Skeletal muscle cell (primary cell): ENCODE data around the gene BZW2.
"Not testable (repeated sequence)": the region's sequence is repeated elsewhere in the genome, so short reads cannot be mapped to it uniquely, and the experiment has no call there.

Experiments used
- DNase-seq: peaks from one replicate; pipeline ENCODE4 v3.0.0-alpha.2; 2010; ENCODE audit warnings: low read depth
- H3K4me3 ChIP-seq: 2 replicates; pipeline ENCODE4 v1.5.1; 2011; ENCODE audit warnings: low read depth, mild to moderate bottlenecking, control low read depth, low read length, moderate library complexity

The BZW2 gene

DNA sequence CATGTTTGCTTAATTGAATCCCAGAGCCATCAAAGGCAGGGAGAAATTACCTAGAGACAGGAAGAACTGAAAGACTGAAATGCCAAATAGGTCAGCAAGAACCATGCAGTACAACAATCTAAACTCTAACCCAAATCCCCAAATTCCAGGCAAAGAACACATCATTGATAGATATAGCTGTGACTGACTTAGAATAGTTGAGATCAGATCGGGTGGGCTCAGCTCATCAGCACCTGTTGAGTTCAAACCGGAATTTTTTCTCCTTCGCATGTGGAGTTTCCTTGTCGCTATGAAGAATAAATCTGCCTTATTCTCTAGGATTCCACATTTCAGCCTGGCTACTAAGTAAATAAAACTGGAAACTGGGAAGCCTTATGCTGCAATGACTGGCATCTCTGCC is 1.8 kb upstream of the BZW2 start:
- DNase-seq: no peak
- peak overlapping the region; percentile 77 for H3K4me3 ChIP-seq

DNA sequence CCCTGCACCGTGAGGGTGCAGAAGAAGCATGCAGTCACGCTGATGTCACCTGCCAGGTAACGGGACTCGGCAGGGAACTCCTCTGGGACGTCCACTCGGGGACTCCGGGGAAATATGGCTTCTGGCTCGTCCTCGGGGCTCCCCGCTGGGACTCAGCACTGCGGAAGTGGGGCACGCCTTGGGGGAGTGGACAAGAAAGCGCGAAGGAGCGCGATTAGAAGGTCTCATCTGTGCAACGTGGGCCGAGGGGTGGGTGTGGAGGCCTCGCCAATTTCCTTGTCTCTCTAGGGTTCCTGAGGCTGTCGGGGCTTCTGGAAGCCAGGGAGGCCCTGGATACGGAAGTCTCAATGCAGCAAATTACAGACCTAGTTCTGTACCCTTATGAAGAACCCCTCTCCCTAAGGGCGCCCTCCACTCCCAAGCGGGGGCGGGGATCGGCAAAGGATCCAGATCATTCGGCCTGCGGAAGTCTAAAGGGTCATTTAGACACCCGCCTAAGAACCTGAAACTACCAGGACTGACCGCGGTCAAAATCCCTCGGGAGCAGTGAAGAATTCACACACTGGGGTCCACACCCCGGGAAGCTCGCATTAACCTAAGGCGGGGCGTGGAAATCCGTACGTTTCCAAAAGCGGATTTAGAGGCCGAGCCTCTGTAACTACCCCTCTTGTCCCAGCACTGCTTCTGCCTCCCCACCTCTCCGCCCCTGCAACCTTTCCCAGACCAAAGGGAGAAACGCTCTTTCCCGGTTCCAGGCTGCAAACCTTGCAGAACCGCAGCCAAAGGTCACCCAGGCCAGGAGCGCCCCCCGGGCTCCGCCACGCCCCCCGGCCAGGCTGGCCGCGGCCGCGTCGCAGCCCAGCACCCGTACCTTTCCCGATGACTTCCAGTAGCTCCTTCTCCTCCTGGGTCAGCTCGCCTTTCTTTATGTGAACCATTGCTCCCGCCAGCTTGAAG is 1.1 kb upstream of the BZW2 start:
- no peak for DNase-seq
- H3K4me3 ChIP-seq: peak overlapping the region; percentile 77

DNA sequence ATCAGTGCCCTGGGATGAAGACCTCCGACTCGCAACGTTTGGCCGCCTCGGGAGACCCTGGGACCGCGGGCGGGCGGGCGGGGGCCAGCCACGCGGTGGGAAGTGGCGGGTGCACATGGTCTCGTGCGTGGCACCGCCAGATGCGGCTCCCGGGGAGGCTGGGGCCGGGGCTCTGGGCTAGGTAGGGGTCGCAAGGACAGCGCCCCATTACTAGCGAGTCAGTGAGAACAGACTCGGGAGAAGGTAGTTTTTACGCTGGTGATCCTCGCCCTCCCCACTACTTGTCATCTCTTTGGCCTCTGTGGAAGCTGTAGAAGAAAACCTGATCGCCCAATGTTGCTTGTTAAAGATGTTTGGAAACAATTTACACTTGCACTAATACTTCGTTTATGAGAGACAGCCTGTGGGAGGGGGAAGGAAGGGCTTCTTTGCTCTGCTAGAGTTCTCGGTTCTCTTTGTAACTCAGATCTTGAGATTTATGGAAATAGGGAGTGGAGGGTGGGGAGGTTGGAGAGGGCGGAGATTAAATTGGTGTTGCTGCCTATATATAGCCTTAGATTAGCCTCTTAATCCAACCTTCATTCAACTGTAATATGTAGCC is 591 bp downstream of the BZW2 start:
- no peak for DNase-seq

DNA sequence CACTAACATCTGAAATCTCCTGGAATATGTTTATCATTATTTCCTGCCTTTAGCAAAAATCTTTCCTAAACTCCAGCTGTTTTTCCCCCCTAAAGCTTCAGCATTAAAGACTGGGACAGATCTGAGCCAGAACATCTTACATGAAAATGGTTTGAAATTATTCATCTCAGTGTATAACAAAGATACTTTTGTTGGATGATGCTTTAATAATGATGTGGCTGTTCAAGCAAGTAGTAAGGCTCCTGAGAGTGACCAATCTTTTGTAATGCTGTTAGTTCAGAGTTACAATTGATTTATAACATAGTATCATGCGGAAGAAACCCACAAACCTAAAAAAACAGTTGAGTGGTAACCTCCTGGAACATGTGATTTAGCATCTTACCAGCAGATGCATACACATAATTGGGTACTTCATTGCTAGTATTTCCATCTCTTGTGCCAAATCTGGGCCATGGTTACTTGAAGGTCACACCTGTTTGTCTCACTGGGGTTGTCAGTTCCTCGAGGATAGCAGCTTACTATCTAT is 1.5 kb downstream of the BZW2 start:
- H3K4me3 ChIP-seq: peak overlapping the region; percentile 77

More for the DNA sequence above, 591 bp downstream of the BZW2 start:
- H3K4me3 ChIP-seq: peak overlapping the region; percentile 77

DNA sequence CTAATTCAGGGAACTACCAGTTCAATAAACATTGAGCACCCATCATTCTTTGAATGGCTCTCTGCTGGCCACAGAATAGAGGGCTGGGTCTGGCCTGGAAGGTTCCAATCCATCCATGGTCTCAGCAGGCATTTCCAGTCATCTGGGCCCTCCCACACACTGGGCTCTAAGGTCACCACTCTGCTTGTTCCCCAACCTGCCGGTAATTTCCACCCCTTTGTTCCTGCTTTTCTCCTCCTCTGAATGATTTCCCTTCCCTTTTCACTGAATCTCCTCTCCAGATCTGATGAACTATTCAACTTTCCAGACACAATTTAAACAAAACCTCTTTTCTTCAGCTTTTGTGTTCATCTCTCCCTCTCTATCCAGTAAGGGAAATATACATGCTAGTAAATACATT is 2.6 kb downstream of the BZW2 start:
- no peak overlapping the region for H3K4me3 ChIP-seq
- DNase-seq: no peak

More for the DNA sequence above, 1.5 kb downstream of the BZW2 start:
- DNase-seq: no peak

DNA sequence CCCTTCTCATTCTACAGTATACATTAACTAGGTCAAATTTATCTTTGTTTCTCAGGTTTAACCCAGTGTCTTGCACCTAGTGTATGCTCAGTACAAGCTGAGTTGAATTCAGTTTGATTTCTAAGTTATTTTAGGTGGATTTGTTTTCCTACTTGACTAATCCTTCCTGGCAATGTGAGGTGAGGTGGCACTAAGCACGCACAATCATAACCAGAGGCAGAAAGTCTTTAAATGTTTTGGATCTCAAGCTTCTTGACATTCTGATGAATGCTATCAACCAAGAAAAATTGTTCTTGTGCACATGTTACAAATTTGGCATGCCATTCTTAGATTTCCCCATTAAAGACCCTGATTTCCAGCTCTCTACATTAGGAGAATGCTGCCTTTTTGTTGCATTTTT is 3.2 kb downstream of the BZW2 start:
- no peak overlapping the region for H3K4me3 ChIP-seq
- DNase-seq: no peak

DNA sequence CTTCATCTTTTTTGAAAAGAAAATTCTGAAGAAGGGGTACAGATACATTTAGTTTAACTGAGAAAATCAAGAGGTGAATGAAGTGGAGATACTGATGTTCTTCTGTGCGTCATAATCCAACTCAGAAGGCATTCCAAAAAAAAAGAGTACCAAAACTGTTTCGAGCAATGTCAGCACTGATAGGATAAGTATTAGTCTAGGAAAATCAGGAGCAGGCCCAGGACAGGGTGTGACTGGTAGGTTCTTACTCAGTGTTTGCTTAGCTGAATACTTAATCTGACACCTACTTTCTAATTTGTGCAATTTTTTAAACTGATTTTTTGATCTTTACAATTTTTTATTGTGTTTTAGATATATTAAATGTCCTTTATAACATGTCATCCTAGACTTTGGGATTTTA is 4.3 kb downstream of the BZW2 start:
- H3K4me3 ChIP-seq: no peak overlapping the region
- no peak for DNase-seq

DNA sequence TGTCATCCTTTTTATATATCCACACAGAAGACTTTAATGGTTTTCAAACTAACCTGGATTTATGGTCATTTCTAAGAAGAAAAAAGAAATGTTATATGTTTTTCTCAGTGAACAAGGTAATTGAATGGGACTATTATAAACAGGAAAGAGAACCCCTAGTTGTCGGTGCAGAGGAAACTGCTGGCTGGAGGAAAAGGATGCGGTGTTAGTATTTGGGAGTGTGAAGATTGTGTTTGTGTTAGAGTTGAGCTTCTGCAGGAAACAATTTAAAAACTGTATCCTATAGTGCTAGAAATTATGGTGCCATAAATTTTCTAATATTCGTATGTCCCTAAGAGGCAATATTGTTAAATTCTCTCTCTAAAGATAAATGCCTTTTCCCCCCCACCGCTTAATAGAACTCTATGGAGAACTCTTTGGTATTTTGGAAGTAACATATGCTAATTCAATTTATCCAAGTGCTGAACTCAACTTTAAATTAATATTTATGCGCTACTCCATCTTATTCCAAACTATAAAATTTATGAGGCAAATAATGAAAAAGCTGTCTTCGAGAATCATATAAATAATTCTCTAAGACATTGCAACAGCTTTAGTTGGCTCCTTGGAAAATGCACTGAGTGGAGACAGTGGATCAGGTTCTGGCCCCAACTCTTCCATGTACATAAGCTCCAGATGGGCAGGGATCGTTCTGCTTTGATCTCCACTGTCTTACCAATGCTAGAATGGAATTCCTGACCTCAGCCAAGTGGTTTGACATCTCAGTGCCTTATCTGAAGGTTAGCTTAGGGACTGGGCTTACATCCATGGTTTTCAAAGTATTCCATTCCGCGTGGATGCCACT is 5.6 kb downstream of the BZW2 start:
- DNase-seq: no peak
- H3K4me3 ChIP-seq: no peak overlapping the region

DNA sequence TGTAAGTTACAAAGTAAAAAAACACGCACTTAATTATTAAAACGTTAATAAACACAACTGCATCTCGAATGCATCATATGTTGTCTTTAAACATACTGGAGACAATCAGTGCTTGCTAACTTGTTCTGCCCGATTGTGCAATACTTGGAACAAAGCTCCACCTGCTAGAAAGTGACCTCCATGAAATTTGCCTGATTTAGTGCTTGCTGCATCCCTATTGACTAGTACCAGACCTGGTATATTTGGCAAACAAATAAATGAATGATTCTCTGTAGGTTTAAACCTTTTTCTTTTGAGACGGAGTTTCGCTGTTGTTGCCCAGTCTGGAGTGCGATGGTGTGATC is 6.2 kb downstream of the BZW2 start:
- no peak for DNase-seq
- no peak overlapping the region for H3K4me3 ChIP-seq

DNA sequence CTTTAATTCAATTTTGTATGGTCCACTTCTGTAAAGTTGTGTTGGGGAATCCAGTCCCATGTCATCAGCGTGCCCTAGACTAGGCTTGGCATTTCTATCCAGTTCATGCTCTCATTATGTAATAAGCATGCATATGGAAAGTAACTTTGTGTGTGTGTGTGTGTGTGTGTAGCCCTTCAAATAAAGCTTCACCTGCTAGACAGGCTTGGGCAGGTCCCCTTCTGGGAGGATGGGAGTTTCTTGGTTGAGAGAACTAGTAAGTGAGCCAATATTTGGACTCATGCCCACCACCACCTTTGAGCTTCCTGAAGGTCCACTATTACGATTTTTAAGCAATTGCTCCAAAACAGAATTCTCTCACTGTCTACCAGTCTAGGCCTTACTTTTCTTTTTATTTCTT is 6.9 kb downstream of the BZW2 start:
- DNase-seq: no peak
- H3K4me3 ChIP-seq: no peak overlapping the region

DNA sequence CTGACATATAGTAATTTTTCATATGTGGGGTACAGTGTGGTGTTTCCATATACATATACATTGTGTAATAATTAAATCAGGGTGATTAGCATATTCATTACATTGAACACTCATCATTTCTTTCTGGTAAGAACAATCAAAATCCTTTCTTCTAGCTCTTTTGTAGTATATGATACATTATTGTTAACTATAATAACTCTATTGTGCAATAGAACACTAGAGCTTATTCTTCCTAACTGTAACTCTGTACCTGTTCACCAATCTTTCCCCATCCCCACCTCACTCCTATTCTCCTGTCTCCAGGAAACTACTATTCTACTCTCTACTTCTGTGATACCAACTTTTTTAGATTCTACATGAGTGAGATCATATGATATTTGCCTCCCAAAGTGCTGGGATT is 9.4 kb downstream of the BZW2 start:
- no peak overlapping the region for H3K4me3 ChIP-seq
- DNase-seq: no peak

DNA sequence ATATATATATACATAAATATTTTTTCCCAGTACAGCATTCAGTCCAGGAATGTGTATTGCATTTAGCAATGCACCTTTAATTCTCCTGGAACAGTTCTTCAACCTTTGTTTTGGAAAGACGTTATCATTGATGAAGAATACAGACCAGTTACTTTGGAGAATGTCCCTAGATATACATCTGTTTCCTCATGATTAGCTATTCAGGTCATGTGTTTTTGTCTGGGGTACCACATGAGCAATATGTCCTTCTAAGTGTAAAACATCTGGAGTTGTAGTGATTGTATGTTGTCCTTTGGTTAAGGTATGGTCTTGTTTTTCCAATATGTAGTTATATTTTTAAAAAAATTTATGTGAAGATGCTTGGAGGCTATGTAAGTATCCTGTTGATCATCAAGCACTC is 10.2 kb downstream of the BZW2 start:
- H3K4me3 ChIP-seq: no peak overlapping the region
- no peak for DNase-seq

DNA sequence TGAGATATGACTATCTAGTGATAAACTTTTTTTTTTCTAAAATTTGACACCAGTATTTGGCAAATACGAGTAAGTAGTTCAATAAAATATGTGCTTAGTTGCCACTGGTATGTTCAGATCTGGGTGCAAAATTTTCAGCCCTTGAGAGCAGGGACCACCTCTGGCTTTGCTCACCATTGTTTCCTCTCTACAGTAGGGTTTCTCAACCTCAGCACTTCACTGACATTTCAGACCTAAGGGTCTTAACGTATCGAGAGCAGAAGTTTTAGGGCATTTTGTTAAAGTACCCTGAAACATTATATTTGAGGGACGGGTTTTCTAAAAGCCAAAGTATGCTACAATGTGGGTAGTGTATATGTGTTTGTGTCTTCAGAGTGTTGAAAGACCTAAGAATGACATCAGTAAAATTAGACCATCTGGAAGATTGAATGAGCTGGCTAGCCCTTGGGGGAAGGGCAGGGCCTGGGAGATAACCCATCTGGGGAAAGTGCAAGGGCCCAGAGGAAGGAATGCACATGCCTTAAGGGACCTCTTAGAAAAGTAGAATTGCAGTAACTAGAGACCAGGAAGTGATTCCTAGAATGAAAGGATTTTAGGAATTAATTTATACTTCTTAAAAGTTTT is 11.8 kb downstream of the BZW2 start:
- DNase-seq: peak; percentile 59
- H3K4me3 ChIP-seq: no peak overlapping the region

DNA sequence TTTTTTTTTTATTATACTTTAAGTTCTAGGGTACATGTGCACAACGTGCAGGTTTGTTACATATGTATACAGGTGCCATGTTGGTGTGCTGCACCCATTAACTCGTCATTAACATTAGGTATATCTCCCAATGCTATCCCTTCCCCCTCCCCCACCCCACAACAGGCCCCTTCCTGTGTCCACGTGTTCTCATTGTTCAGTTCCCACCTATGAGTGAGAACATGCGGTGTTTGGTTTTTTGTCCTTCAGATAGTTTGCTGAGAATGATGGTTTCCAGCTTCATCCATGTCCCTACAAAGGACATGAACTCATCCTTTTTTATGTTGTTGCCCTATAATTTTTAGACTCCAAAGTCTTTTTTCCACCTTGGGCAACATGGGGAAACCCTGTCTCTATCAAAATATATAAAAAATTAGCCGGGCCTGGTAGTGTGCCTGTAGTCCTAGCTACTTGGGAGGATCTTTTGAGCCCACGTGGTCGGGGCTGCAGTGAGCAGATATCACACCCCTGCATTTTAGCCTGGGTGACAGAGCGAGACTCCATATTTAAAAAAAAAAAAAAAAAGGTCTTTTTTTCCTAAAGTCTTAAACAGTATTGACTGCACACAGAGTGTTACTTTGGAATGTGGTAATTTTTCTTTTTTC is 14.0 kb downstream of the BZW2 start:
- not testable (repeated sequence) for DNase-seq, H3K4me3 ChIP-seq

DNA sequence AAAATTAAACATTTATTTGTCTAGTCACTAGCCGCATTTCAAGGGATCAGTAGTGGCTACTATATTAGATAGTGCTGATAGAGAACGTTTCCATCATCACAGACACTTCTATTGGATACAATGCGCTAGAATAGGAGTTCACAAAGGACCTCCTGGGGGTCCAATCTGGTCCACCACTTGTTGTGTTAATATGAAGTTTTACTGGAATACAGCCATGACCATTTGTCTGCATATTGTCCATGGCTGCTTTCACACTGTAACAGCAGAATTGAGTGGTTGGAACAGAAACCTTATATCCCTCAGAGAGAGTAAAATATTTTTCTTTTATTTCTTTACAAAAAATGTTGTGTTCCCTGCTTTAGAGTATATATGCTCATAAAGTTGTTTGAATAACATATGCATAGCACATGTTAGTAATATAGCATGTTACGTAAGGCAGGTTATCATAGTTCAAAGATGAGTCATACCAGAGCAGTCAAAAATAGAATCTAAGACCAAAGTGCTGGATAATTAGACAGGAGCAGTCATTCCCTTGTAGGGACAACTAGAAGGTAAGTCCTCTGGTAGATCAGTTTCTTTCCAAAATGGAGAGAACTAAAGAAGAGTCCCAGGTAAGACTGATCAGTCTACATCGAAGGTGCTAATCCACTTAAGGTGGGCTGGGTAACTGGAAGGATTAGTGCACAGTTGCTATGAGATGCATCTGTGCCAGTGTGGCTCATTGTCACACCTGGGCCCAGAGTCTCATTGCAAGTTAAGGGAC is 14.9 kb downstream of the BZW2 start:
- no peak for DNase-seq
- no peak overlapping the region for H3K4me3 ChIP-seq

DNA sequence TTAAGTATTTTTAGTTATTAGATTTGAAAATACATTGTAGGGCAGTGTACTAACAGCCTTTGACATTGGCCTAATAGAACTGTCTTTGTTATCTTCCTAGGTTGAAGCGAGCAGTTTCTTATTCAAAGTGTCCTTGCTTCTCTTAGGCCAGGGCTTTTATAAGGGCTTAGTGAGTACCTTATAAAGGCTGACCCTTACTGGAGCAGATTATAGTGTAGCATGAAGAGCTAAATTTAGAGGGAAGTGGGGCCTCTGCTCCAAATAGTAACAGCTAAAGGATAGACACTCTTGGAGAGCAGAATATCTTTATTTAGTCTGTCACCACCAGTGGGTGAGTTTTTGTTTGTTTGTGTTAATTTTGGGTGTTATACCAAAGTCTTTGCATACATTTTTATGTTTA is 15.9 kb downstream of the BZW2 start:
- H3K4me3 ChIP-seq: no peak overlapping the region
- DNase-seq: no peak

DNA sequence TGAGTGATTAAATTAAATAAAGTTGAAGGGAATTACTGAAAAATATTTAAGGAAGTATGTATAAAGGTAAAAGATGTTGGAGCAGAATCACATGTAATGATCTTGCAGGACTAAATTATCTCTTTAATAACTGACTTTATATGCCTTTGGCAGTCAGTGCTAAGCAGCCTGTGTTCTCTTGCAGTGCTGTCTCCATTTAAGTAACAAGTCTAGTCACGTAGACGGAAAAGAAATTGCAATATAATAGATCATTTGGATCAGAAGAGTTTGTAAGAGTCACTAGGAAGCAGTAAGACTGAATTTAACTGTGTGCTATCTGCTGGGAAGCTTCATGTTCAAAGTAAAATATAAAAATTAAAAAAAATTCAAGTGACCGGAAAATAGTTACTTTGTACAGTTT is 21.4 kb downstream of the BZW2 start:
- H3K4me3 ChIP-seq: no peak overlapping the region
- no peak for DNase-seq

DNA sequence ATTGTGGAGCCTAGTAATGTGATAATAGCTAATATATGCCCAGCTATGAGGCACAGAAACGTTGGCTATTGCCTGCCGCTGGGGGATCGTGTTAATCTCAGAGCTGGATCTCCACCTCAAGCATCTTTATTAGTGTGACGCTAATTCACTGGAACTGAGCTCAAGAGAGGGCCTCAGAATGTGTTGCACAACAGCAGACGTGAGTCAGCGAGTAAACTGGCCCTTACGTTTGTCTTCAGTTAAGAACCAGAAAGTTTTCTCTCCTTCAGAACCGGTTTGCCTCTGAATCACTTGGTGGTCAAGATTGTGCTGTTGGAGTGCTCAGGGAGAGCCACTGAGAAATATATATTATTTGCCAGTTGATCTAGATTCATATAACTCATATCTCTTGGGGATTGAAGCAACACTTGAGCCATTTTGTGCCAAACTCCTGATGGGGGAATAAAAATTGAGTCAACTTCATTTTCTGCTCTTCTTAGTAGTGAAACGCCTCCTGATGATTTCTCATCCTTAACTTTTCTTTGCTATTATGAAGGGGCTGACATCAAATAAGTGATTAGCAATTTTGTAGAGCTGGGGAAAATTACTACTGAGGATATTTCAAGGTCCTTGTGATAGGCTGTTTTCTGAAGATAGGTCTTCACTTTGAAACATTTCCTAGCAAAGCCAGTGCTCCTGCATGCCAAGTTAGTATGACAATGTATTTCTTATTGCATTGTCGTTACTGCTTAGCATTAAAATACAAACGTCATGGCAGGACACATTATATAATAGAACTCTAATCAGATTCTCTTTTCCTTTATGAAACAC is 22.3 kb downstream of the BZW2 start:
- no peak overlapping the region for H3K4me3 ChIP-seq
- peak; percentile 99 for DNase-seq
